AG09309 (cell line): ENCODE data around the gene LAMA4.

Source experiments
- DNase-seq: peaks from one replicate; pipeline ENCODE4 v3.0.0-alpha.2; 2010; ENCODE audit warnings: low read depth
- H3K4me3 ChIP-seq: 2 replicates; pipeline ENCODE4 v1.5.1; 2011; ENCODE audit warnings: mild to moderate bottlenecking, low read depth, low read length, moderate library complexity; ENCODE audit not compliant: control insufficient read depth
- TF ChIP-seq, protein P1 (sequence below): IDR thresholded peaks from 2 replicates; pipeline ENCODE4 v1.5.1; 2011; ENCODE audit warnings: mild to moderate bottlenecking, low read depth, low read length, inconsistent platforms; ENCODE audit not compliant: insufficient read depth, control insufficient read depth; ENCODE audit errors: missing control alignments

The LAMA4 gene

GRCh38 chr6:112128208-112128607 lies 126.2 kb downstream of the LAMA4 start:
- TF ChIP-seq, protein P1, sequence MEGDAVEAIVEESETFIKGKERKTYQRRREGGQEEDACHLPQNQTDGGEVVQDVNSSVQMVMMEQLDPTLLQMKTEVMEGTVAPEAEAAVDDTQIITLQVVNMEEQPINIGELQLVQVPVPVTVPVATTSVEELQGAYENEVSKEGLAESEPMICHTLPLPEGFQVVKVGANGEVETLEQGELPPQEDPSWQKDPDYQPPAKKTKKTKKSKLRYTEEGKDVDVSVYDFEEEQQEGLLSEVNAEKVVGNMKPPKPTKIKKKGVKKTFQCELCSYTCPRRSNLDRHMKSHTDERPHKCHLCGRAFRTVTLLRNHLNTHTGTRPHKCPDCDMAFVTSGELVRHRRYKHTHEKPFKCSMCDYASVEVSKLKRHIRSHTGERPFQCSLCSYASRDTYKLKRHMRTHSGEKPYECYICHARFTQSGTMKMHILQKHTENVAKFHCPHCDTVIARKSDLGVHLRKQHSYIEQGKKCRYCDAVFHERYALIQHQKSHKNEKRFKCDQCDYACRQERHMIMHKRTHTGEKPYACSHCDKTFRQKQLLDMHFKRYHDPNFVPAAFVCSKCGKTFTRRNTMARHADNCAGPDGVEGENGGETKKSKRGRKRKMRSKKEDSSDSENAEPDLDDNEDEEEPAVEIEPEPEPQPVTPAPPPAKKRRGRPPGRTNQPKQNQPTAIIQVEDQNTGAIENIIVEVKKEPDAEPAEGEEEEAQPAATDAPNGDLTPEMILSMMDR, result no peak
- no peak overlapping the region for H3K4me3 ChIP-seq
- no peak for DNase-seq

DNA sequence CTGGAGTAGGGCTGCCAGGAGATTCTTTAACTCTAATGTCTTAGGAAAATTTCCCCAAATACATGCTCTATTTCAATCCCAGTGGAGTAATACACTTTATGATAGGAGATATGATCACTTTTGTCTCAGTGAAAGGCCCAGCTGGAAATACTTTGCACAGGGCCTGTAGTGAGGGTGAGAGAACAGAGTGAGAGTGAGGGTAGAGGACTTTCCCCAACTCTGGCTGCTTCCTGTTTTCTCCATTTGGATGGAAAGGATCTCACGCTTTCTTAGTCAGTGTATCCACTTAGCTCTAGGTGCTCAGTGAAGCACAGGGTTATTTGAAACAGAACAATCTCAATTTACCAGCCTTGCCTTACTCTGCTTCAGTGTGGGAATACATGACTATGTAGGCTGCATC lies 130.4 kb downstream of the LAMA4 start:
- TF ChIP-seq, protein P1, result no peak
- H3K4me3 ChIP-seq, result no peak overlapping the region
- no peak for DNase-seq

DNA sequence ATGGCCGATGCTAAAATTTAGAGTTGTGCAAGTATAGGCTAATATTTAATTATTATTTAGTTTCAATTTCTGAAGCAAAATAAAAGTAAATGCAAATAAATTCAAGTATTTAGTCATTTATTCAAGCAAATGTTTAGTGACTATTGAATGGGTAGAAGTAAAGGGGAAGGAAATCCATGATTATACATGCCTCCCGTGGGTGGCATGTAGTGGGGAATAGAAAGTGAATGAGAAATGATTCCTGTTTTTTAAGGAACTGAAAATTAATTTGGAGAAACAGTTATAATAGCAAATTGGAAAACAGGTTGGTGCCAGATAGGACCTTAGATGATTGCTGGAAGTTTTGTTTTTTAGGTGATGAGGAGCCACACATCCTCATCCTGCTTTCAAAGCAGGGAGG lies 131.6 kb downstream of the LAMA4 start:
- TF ChIP-seq, protein P1, result no peak
- H3K4me3 ChIP-seq, result no peak overlapping the region
- DNase-seq, result no peak

GRCh38 chr6:112118034-112118433 lies 136.3 kb downstream of the LAMA4 start:
- TF ChIP-seq, protein P1, result no peak
- DNase-seq, result no peak
- no peak overlapping the region for H3K4me3 ChIP-seq

- TF ChIP-seq, protein P1, result no peak
- H3K4me3 ChIP-seq, result no peak overlapping the region
- no peak for DNase-seq
Observed at GRCh38 chr6:112117554-112117953, 136.8 kb downstream of the LAMA4 start.

GRCh38 chr6:112116221-112116620 lies 138.1 kb downstream of the LAMA4 start:
- DNase-seq, result no peak
- TF ChIP-seq, protein P1, result no peak
- H3K4me3 ChIP-seq, result no peak overlapping the region
